ENCODE measurements around the gene FRMPD4. TPM values are rescaled to one million over a fixed set of nuclear protein-coding genes. Genes with fewer than 3 reads are reported as not detected.

Gene FRMPD4
- total and polyA plus RNA-seq, 2 experiments from 2014 or later = 0.19 to 0.80 TPM

- H3F3A ChIP-seq (replicated peaks; ENCODE audit: low read depth) = no peaks in the 10 kb centered on the region
- H3K4me1 Mint-ChIP-seq = no peaks in the 10 kb centered on the region
- no peak overlapping the region for H3K27ac ChIP-seq (ENCODE audit: low read depth)
- no peaks in the 10 kb centered on the region for H3K9me3 Mint-ChIP-seq
- H3K79me2 ChIP-seq (replicated peaks; ENCODE audit: insufficient read depth) = no peaks in the 10 kb centered on the region
- no peak overlapping the region for H3K4me3 Mint-ChIP-seq
- H3K4me3 ChIP-seq = no peak overlapping the region
- H2AFZ ChIP-seq = no peak overlapping the region
- H3K4me2 ChIP-seq = no peak overlapping the region
- no peaks in the 10 kb centered on the region for H3K4me1 ChIP-seq (ENCODE audit: insufficient read depth)
- ATAC-seq = no peak
- H3K36me3 Mint-ChIP-seq (ENCODE audit: low read depth) = no peaks in the 10 kb centered on the region
- no peaks in the 10 kb centered on the region for H4K20me1 ChIP-seq (replicated peaks; ENCODE audit: insufficient read depth)
- TF ChIP-seq NANOG (IDR thresholded peaks at IDR 0.05; ENCODE audit: borderline replicate concordance) = no peak
- H3K36me3 ChIP-seq (ENCODE audit: insufficient read depth) = no peaks in the 10 kb centered on the region
- no peak for DNase-seq (ENCODE audit: low spot score)
- no peaks in the 10 kb centered on the region for H3K9me2 ChIP-seq (ENCODE audit: insufficient read depth)
- no peaks in the 10 kb centered on the region for H3K27me3 Mint-ChIP-seq (ENCODE audit: insufficient read depth, low read depth, poor library complexity)
- H3K27ac Mint-ChIP-seq = no peak overlapping the region
- no peaks in the 10 kb centered on the region for H3K27me3 ChIP-seq (ENCODE audit: insufficient read depth)
These were observed 72.7 kb downstream of the FRMPD4 start for GRCh38 chrX:12210971-12211370.

DNA sequence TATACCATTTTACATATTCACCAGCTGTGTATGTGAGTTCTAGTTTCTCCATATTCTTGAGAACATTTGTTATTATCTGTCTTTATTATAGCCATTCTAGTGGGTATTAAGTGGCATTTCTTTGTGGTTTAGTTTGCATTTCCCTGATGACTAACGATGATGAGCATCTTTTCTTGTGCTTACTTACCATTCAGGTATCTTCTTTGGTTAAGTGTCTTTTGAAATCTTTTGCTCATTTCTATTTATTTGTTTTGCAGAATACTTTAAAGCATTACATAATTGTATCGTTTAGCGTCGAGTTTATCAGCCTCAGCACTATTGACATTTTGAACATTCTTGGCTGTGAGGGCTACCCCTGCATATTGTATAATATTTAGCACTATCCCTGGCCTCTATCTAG lies 85.4 kb downstream of the FRMPD4 start:
- Histone ChIP-seq H3K79me2 (replicated peaks; ENCODE audit: insufficient read depth) (no peaks in the 10 kb centered on the region), H3K36me3 (ENCODE audit: insufficient read depth) (no peaks in the 10 kb centered on the region), H3K4me3 (no peak overlapping the region), H3K9me2 (ENCODE audit: insufficient read depth) (no peaks in the 10 kb centered on the region), H3F3A (replicated peaks; ENCODE audit: low read depth) (no peaks in the 10 kb centered on the region), H3K4me1 (ENCODE audit: insufficient read depth) (no peaks in the 10 kb centered on the region), H3K27ac (ENCODE audit: low read depth) (no peak overlapping the region), H2AFZ (no peak overlapping the region), H3K4me2 (no peak overlapping the region), H4K20me1 (replicated peaks; ENCODE audit: insufficient read depth) (no peaks in the 10 kb centered on the region), H3K27me3 (ENCODE audit: insufficient read depth) (no peaks in the 10 kb centered on the region)
- TF ChIP-seq POLR2AphosphoS5 (IDR thresholded peaks at IDR 0.05; ENCODE audit: low read depth) = no peak
- no peaks in the 10 kb centered on the region for H3K9me3 Mint-ChIP-seq
- DNase-seq (ENCODE audit: low spot score) (no peak), ATAC-seq (no peak)
- H3K4me1 Mint-ChIP-seq = no peaks in the 10 kb centered on the region
- no peak overlapping the region for H3K4me3 Mint-ChIP-seq
- H3K36me3 Mint-ChIP-seq (ENCODE audit: low read depth) = no peaks in the 10 kb centered on the region
- H3K27ac Mint-ChIP-seq = no peak overlapping the region
- H3K27me3 Mint-ChIP-seq (ENCODE audit: insufficient read depth, low read depth, poor library complexity) = no peaks in the 10 kb centered on the region

DNA sequence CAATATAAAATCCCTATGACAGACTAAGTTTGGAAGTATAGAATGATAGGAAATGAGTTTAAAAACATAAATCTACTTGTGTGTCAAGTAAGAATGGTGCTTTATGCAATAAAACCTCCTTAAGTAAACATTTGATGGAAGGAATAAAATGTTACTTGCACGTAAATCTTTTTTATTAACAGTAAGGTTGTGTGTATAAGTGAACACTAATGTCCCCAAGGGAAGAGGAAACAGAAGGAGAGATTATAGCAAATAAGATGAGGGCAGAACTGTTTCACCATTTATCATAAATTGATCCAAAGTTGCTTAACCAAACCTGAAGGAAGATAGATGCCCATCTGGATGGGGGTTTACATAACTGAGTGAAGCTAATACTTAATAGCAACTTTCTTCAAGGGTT lies 86.8 kb downstream of the FRMPD4 start:
- no peaks in the 10 kb centered on the region for H3K36me3 Mint-ChIP-seq (ENCODE audit: low read depth)
- H3K27ac ChIP-seq (ENCODE audit: low read depth) = no peak overlapping the region
- H3K27me3 Mint-ChIP-seq (ENCODE audit: insufficient read depth, low read depth, poor library complexity) = no peaks in the 10 kb centered on the region
- no peaks in the 10 kb centered on the region for H3K27me3 ChIP-seq (ENCODE audit: insufficient read depth)
- no peaks in the 10 kb centered on the region for H3K79me2 ChIP-seq (replicated peaks; ENCODE audit: insufficient read depth)
- H3K9me2 ChIP-seq (ENCODE audit: insufficient read depth) = no peaks in the 10 kb centered on the region
- H3K36me3 ChIP-seq (ENCODE audit: insufficient read depth) = no peaks in the 10 kb centered on the region
- no peaks in the 10 kb centered on the region for H3K9me3 Mint-ChIP-seq
- no peaks in the 10 kb centered on the region for H3K4me1 Mint-ChIP-seq
- H4K20me1 ChIP-seq (replicated peaks; ENCODE audit: insufficient read depth) = no peaks in the 10 kb centered on the region
- no peak overlapping the region for H3K27ac Mint-ChIP-seq
- no peaks in the 10 kb centered on the region for H3F3A ChIP-seq (replicated peaks; ENCODE audit: low read depth)
- H3K4me2 ChIP-seq = no peak overlapping the region
- no peak overlapping the region for H3K4me3 ChIP-seq
- no peak overlapping the region for H3K4me3 Mint-ChIP-seq
- ATAC-seq = no peak
- H3K4me1 ChIP-seq (ENCODE audit: insufficient read depth) = no peaks in the 10 kb centered on the region
- DNase-seq (ENCODE audit: low spot score) = no peak
- H2AFZ ChIP-seq = no peak overlapping the region
- TF ChIP-seq ETS1 (IDR thresholded peaks at IDR 0.05) (no peak), STAT1 (IDR thresholded peaks at IDR 0.05; ENCODE audit: unreplicated experiment) (no peak), JUNB (IDR thresholded peaks at IDR 0.05; ENCODE audit: unreplicated experiment) (no peak), EZH2 (IDR thresholded peaks at IDR 0.05; ENCODE audit: low read depth, unreplicated experiment) (no peak), EZH2phosphoT487 (IDR thresholded peaks at IDR 0.05; ENCODE audit: unreplicated experiment) (no peak), NANOG (IDR thresholded peaks at IDR 0.05; ENCODE audit: borderline replicate concordance) (no peak)
- TF ChIP-seq, protein P1, sequence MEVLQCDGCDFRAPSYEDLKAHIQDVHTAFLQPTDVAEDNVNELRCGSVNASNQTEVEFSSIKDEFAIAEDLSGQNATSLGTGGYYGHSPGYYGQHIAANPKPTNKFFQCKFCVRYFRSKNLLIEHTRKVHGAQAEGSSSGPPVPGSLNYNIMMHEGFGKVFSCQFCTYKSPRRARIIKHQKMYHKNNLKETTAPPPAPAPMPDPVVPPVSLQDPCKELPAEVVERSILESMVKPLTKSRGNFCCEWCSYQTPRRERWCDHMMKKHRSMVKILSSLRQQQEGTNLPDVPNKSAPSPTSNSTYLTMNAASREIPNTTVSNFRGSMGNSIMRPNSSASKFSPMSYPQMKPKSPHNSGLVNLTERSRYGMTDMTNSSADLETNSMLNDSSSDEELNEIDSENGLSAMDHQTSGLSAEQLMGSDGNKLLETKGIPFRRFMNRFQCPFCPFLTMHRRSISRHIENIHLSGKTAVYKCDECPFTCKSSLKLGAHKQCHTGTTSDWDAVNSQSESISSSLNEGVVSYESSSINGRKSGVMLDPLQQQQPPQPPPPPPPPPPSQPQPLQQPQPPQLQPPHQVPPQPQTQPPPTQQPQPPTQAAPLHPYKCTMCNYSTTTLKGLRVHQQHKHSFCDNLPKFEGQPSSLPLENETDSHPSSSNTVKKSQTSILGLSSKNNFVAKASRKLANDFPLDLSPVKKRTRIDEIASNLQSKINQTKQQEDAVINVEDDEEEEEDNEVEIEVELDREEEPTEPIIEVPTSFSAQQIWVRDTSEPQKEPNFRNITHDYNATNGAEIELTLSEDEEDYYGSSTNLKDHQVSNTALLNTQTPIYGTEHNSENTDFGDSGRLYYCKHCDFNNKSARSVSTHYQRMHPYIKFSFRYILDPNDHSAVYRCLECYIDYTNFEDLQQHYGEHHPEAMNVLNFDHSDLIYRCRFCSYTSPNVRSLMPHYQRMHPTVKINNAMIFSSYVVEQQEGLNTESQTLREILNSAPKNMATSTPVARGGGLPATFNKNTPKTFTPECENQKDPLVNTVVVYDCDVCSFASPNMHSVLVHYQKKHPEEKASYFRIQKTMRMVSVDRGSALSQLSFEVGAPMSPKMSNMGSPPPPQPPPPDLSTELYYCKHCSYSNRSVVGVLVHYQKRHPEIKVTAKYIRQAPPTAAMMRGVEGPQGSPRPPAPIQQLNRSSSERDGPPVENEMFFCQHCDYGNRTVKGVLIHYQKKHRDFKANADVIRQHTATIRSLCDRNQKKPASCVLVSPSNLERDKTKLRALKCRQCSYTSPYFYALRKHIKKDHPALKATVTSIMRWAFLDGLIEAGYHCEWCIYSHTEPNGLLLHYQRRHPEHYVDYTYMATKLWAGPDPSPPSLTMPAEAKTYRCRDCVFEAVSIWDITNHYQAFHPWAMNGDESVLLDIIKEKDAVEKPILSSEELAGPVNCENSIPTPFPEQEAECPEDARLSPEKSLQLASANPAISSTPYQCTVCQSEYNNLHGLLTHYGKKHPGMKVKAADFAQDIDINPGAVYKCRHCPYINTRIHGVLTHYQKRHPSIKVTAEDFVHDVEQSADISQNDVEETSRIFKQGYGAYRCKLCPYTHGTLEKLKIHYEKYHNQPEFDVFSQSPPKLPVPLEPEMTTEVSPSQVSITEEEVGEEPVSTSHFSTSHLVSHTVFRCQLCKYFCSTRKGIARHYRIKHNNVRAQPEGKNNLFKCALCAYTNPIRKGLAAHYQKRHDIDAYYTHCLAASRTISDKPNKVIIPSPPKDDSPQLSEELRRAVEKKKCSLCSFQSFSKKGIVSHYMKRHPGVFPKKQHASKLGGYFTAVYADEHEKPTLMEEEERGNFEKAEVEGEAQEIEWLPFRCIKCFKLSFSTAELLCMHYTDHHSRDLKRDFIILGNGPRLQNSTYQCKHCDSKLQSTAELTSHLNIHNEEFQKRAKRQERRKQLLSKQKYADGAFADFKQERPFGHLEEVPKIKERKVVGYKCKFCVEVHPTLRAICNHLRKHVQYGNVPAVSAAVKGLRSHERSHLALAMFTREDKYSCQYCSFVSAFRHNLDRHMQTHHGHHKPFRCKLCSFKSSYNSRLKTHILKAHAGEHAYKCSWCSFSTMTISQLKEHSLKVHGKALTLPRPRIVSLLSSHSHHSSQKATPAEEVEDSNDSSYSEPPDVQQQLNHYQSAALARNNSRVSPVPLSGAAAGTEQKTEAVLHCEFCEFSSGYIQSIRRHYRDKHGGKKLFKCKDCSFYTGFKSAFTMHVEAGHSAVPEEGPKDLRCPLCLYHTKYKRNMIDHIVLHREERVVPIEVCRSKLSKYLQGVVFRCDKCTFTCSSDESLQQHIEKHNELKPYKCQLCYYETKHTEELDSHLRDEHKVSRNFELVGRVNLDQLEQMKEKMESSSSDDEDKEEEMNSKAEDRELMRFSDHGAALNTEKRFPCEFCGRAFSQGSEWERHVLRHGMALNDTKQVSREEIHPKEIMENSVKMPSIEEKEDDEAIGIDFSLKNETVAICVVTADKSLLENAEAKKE (CRISPR knock-in tag; IDR thresholded peaks at IDR 0.05) = no peak
- TF ChIP-seq, protein P2, sequence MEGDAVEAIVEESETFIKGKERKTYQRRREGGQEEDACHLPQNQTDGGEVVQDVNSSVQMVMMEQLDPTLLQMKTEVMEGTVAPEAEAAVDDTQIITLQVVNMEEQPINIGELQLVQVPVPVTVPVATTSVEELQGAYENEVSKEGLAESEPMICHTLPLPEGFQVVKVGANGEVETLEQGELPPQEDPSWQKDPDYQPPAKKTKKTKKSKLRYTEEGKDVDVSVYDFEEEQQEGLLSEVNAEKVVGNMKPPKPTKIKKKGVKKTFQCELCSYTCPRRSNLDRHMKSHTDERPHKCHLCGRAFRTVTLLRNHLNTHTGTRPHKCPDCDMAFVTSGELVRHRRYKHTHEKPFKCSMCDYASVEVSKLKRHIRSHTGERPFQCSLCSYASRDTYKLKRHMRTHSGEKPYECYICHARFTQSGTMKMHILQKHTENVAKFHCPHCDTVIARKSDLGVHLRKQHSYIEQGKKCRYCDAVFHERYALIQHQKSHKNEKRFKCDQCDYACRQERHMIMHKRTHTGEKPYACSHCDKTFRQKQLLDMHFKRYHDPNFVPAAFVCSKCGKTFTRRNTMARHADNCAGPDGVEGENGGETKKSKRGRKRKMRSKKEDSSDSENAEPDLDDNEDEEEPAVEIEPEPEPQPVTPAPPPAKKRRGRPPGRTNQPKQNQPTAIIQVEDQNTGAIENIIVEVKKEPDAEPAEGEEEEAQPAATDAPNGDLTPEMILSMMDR (conservative IDR thresholded peaks at IDR 0.05; ENCODE audit: low read depth in 2 of 2) = no peak

All from GM23338 (cell line).